Adrenal gland (tissue), 5 donors: ENCODE data around the gene SLC20A1.

Source experiments
- CTCF ChIP-seq, 6 experiments: fragments of 450-650 bp in 4 of 6; fragments of 200-600 bp in 2 of 6; sonication (generic) in 1 of 6; IDR thresholded peaks; 1 replicate in 5 of 6; 2 replicates in 1 of 6; pipeline versions ENCODE4 v1.5.1 to v1.8.0; 2016 to 2021; ENCODE audit warnings: antibody characterized with exemption in 6 of 6, mild to moderate bottlenecking in 2 of 6, moderate library complexity in 1 of 6
- POLR2A ChIP-seq, 2 donors: fragments of 450-650 bp; IDR thresholded peaks; one replicate each; pipeline ENCODE4 v1.6.1; 2017; ENCODE audit warnings: antibody characterized with exemption in 2 of 2, mild to moderate bottlenecking in 2 of 2, moderate library complexity in 1 of 2
- donor health status: DM: no; HTN: no; CAD: no.

- TF ChIP-seq CTCF (IDR thresholded peaks at IDR 0.05) = no peak
- no peak for TF ChIP-seq POLR2A (IDR thresholded peaks at IDR 0.05)
These were observed 16.5 kb upstream of the SLC20A1 start for GRCh38 chr2:112629224-112629623.
